OCI-LY1 (cell line): Measurements from ENCODE around the gene NETO1.

Experiments
- H2AFZ ChIP-seq: fragments of 200-600 bp; sonication (generic), shearing (Covaris generic); 2 replicates; pipeline ENCODE4 v1.6.0; 2014; ENCODE audit warnings: antibody characterized with exemption, mild to moderate bottlenecking, low read length
- H3F3A ChIP-seq: fragments of 200-600 bp; sonication (generic), shearing (Covaris generic); 2 replicates; pipeline ENCODE4 v1.6.0; 2014; ENCODE audit warnings: mild to moderate bottlenecking, antibody characterized with exemption, low read length, moderate library complexity; ENCODE audit not compliant: insufficient read depth
- H3K27ac ChIP-seq: fragments of 200-600 bp; sonication (generic); 2 replicates; pipeline ENCODE4 v1.5.1; 2014; ENCODE audit warnings: low read length, mixed run types, mild to moderate bottlenecking, low read depth; ENCODE audit not compliant: poor library complexity, severe bottlenecking
- H3K27me3 ChIP-seq: fragments of 200-600 bp; sonication (generic); 2 replicates; pipeline ENCODE4 v1.6.0; 2014; ENCODE audit warnings: antibody characterized with exemption, mild to moderate bottlenecking, low read length, moderate library complexity; ENCODE audit not compliant: insufficient read depth
- H3K36me3 ChIP-seq: fragments of 200-600 bp; sonication (generic); 2 replicates; pipeline ENCODE4 v1.6.1; 2014; ENCODE audit warnings: mild to moderate bottlenecking, antibody characterized with exemption, low read length, moderate library complexity, mixed read lengths; ENCODE audit not compliant: insufficient read depth
- H3K4me1 ChIP-seq: fragments of 200-600 bp; sonication (generic); 2 replicates; pipeline ENCODE4 v1.5.1; 2014; ENCODE audit warnings: mild to moderate bottlenecking, low read length, moderate library complexity; ENCODE audit not compliant: insufficient read depth, severe bottlenecking
- H3K4me2 ChIP-seq: fragments of 200-600 bp; sonication (generic), shearing (Covaris generic); 2 replicates; pipeline ENCODE4 v1.6.1; 2014; ENCODE audit warnings: low read length
- H3K4me3 ChIP-seq: fragments of 200-600 bp; sonication (generic); 2 replicates; pipeline ENCODE4 v1.5.1; 2014; ENCODE audit warnings: low read length, low read depth, mild to moderate bottlenecking, mixed read lengths; ENCODE audit not compliant: poor library complexity, severe bottlenecking
- H3K79me2 ChIP-seq: fragments of 200-600 bp; shearing (Covaris generic); 2 replicates; pipeline ENCODE4 v1.6.1; 2016; ENCODE audit warnings: mixed run types, low read length, mixed read lengths; ENCODE audit not compliant: insufficient read depth
- H3K9ac ChIP-seq: fragments of 200-600 bp; sonication (generic), shearing (Covaris generic); 2 replicates; pipeline ENCODE4 v1.6.1; 2014; ENCODE audit warnings: mild to moderate bottlenecking, low read length, mixed read lengths
- H3K9me2 ChIP-seq: fragments of 200-600 bp; sonication (generic), shearing (Covaris generic); 2 replicates; pipeline ENCODE4 v1.6.1; 2014; ENCODE audit warnings: low read depth, mild to moderate bottlenecking, low read length, mixed read lengths
- H3K9me3 ChIP-seq: fragments of 200-600 bp; shearing (Covaris generic); 2 replicates; pipeline ENCODE4 v1.6.1; 2014; ENCODE audit warnings: low read length, mixed read lengths
- H4K20me1 ChIP-seq: fragments of 200-600 bp; sonication (generic), shearing (Covaris generic); 2 replicates; pipeline ENCODE4 v1.6.0; 2016; ENCODE audit warnings: mild to moderate bottlenecking, low read length; ENCODE audit not compliant: insufficient read depth
- EZH2 ChIP-seq: fragments of 200-600 bp; sonication (generic), shearing (Covaris generic); IDR thresholded peaks from 2 replicates; pipeline ENCODE4 v1.8.0; 2017; ENCODE audit warnings: borderline replicate concordance, mixed run types, mild to moderate bottlenecking, antibody characterized with exemption, low read length, moderate library complexity, mixed read lengths
- TF ChIP-seq, protein P1 (sequence below): fragments of 200-600 bp; sonication (generic), shearing (Covaris generic); IDR thresholded peaks from 2 replicates; pipeline ENCODE4 v1.5.1; 2017; ENCODE audit warnings: mild to moderate bottlenecking, antibody characterized with exemption, low read length, moderate library complexity, mixed read lengths

Gene NETO1

DNA sequence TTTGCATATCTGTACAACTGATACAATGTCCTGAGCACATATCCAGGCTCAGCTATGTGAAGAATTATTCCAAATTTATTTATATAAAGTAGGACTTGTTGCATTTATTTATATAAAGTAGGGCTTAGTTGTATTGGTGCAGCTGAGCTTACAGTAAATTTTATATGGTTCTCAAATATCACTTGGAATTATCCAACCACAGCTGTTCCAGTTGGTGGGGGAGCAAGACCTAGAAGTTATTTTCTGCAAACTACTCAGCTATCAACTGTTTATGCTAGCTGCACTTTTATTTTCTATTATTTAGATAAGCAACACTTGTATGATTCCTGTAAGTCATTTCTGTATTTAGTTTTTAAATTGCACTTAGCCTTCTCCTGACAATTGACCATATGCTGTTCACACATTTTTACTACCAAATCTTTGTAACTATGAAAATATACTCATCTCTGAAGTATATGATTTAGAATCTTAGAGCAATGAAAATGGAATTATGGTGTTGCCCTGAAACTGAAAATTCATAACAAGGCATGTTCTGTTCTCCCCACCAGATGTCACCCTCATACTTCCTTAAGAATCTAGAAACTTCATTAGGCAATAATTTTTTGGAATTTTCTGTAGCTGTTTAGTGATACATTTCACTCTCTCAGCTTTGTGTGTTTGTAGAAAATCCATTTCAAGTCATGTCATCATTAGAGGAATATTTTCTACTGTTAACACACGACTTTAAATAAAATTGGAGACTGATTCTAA is 166.7 kb downstream of the NETO1 start:
- Histone ChIP-seq H3K36me3 (no peaks in the 10 kb centered on the region), H3K9me3 (no peaks in the 10 kb centered on the region), H3K27ac (no peak overlapping the region), H3K79me2 (no peaks in the 10 kb centered on the region), H3K27me3 (no peaks in the 10 kb centered on the region), H3F3A (no peaks in the 10 kb centered on the region), H2AFZ (no peak overlapping the region), H3K9ac (no peak overlapping the region), H3K4me1 (peaks cover 2% of the 10 kb centered on the region), H3K4me3 (no peak overlapping the region), H3K9me2 (no peaks in the 10 kb centered on the region), H4K20me1 (no peaks in the 10 kb centered on the region), H3K4me2 (no peak overlapping the region)
- TF ChIP-seq, protein P1, sequence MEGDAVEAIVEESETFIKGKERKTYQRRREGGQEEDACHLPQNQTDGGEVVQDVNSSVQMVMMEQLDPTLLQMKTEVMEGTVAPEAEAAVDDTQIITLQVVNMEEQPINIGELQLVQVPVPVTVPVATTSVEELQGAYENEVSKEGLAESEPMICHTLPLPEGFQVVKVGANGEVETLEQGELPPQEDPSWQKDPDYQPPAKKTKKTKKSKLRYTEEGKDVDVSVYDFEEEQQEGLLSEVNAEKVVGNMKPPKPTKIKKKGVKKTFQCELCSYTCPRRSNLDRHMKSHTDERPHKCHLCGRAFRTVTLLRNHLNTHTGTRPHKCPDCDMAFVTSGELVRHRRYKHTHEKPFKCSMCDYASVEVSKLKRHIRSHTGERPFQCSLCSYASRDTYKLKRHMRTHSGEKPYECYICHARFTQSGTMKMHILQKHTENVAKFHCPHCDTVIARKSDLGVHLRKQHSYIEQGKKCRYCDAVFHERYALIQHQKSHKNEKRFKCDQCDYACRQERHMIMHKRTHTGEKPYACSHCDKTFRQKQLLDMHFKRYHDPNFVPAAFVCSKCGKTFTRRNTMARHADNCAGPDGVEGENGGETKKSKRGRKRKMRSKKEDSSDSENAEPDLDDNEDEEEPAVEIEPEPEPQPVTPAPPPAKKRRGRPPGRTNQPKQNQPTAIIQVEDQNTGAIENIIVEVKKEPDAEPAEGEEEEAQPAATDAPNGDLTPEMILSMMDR: peak; percentile 46; the same call in 1 of the 2 replicates
- no peak for TF ChIP-seq EZH2

DNA sequence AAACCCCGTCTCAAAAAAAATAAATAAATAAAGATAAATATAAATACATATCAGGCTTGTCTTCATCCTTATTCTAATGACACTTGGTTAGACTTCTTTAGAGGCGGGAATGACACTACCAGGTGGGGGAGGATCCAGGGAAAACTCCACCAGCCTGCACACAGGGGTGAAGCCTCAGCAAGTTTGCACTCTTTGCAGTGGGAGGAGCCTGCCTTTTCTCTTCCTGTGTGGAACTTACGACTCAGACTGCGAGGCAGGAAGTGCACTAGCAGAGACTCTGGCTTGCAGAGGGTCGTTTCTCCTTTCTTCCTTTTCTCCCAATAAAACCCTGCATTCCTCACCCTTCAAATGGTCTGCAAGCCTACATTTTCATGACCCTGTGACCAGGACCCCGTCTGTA is 170.1 kb downstream of the NETO1 start:
- no peaks in the 10 kb centered on the region for H3K9me2 ChIP-seq
- no peak for TF ChIP-seq EZH2
- TF ChIP-seq, protein P1: no peak
- no peaks in the 10 kb centered on the region for H3F3A ChIP-seq
- H3K4me1 ChIP-seq: peaks cover 2% of the 10 kb centered on the region
- H3K9ac ChIP-seq: no peak overlapping the region
- no peaks in the 10 kb centered on the region for H3K79me2 ChIP-seq
- no peaks in the 10 kb centered on the region for H3K27me3 ChIP-seq
- H4K20me1 ChIP-seq: no peaks in the 10 kb centered on the region
- no peak overlapping the region for H3K4me3 ChIP-seq
- H2AFZ ChIP-seq: no peak overlapping the region
- H3K4me2 ChIP-seq: no peak overlapping the region
- H3K9me3 ChIP-seq: no peaks in the 10 kb centered on the region
- H3K36me3 ChIP-seq: no peaks in the 10 kb centered on the region
- no peak overlapping the region for H3K27ac ChIP-seq

DNA sequence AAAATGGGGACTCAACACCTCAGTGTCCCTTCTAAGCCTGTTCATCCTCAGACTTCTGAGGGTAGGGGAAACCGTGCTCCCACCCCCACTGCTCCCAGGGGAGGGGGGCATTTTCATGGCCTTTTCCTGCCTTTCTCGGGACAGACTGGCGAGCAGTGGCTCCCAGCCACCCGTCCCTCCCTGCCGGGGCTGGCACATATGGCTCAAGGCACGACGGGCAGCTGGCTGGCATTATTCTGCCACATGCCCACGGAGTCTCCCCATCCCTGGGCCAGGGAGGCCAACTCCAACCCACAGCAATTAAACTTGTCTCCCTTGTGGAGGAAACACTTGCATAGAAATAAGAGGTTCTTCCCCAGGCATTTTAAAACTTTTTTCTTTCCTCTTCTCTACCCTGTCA is 175.2 kb downstream of the NETO1 start:
- Histone ChIP-seq H3K9me3 (no peaks in the 10 kb centered on the region), H2AFZ (no peak overlapping the region), H3K9me2 (no peaks in the 10 kb centered on the region), H3K9ac (no peak overlapping the region), H3K27ac (no peak overlapping the region), H3F3A (no peaks in the 10 kb centered on the region), H4K20me1 (no peaks in the 10 kb centered on the region), H3K27me3 (no peaks in the 10 kb centered on the region), H3K4me1 (peaks cover under 1% of the 10 kb centered on the region), H3K36me3 (no peaks in the 10 kb centered on the region), H3K4me2 (no peak overlapping the region), H3K4me3 (no peak overlapping the region), H3K79me2 (no peaks in the 10 kb centered on the region)
- TF ChIP-seq EZH2: no peak
- TF ChIP-seq, protein P1: no peak
